Transverse colon (tissue), 4 donors: Measurements from ENCODE around the gene RABGGTA.

Experiments used
- CTCF ChIP-seq, 5 experiments: fragments of 200-600 bp in 3 of 5; fragments of 450-650 bp in 2 of 5; sonication (generic) in 3 of 5; IDR thresholded peaks; 1 replicate in 2 of 5; 2 replicates in 3 of 5; pipeline ENCODE4 v1.5.1; 2016 to 2017; ENCODE audit warnings: antibody characterized with exemption in 5 of 5, inconsistent platforms in 3 of 5, mild to moderate bottlenecking in 2 of 5, moderate library complexity in 1 of 5
- POLR2A ChIP-seq: fragments of 450-650 bp; IDR thresholded peaks from one replicate; pipeline ENCODE4 v1.6.1; 2016; ENCODE audit warnings: antibody characterized with exemption, mild to moderate bottlenecking, moderate library complexity
- POLR2AphosphoS5 ChIP-seq, 3 donors: sonication (generic); formaldehyde crosslinking; IDR thresholded peaks; one replicate each; pipeline ENCODE4 v1.6.1; 2016; ENCODE audit warnings: antibody characterized with exemption in 3 of 3

- no peak for TF ChIP-seq CTCF (IDR thresholded peaks at IDR 0.05)
- no peak for TF ChIP-seq POLR2AphosphoS5 (IDR thresholded peaks at IDR 0.05)
- no peak for TF ChIP-seq POLR2A
Observed at GRCh38 chr14:24246765-24247212, 24.6 kb downstream of the RABGGTA start.
